ENCODE measurements around the gene EPB41L5.
A peak's percentile ranks its signal among the peaks of the same experiment; 100 is the strongest.
"Not testable (repeated sequence)": the region's sequence is repeated elsewhere in the genome, so short reads cannot be mapped to it uniquely, and the experiment has no call there.

The EPB41L5 gene

GRCh38 chr2:120100627-120101026, 87.8 kb downstream of the EPB41L5 start:
- DNase-seq (ENCODE audit: low spot score), result no peak

- no peak for DNase-seq (ENCODE audit: low spot score)
These were observed 91.0 kb downstream of the EPB41L5 start for GRCh38 chr2:120103723-120104467.

- DNase-seq (ENCODE audit: low spot score), result no peak
These were observed 91.9 kb downstream of the EPB41L5 start for GRCh38 chr2:120104772-120105171.

- DNase-seq (ENCODE audit: low spot score), result no peak
These were observed 92.5 kb downstream of the EPB41L5 start for GRCh38 chr2:120105360-120105759.

GRCh38 chr2:120108049-120108448, 95.2 kb downstream of the EPB41L5 start:
- DNase-seq (ENCODE audit: low spot score), result no peak

DNA sequence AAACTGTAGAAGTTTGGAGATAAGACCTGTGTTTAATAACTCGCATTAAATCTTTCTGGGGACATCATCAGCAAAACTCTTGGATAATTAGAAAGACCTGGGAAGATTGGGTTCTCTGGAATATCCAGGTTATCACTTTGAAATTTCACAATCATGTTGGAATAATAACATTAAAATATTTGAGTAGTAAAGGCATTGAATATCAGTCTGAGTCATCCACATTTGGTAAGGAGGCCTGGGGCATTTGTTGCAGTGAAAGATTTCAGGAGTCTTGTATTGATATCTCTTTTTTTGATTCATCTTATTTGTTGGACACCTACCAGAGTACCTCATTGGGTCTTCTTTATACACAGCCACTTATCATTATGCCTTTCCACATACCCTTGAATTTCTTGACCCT, 95.9 kb downstream of the EPB41L5 start:
- no peak for DNase-seq (ENCODE audit: low spot score)

DNA sequence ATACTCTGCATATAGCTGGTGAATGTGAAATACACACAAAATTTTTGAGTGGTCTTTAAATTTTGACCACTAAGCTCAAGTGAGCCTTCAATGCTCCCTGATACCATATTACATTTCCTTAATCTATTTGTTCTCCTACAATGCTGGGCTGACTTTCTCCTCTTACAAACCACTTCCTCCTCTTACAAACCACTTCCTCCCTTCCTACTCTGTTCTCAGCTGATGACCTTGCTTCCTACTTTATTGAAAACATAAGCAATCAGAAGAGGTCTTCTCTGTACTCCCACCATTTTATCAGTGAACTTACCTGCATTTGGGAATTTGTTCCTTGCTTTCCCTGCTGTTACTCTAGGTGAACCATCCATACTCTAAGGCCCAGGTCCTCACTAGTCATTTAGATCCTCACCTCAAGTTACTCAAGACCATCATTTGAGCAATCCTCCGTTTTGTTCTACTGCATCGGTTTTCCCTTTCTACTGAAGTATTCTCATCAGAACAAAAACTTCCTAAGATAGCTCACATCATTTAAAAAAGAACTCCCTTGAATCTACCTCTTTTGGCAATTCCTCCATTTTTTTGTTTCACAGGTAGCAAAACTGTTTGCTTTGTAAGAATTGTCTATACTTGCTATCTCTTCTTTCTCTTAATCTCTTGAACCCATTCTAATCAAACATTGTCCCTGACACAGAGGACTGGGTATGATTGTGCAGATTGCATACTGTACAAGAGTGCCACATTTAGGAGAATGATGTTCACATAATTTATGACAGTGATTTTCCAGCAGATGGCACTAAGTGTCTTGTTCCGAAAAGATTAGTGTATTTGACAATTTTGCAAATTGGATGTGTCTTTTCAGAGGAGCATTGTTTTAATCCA, 96.5 kb downstream of the EPB41L5 start:
- peak; percentile 53 for DNase-seq (ENCODE audit: low spot score)

GRCh38 chr2:120110062-120110362, 97.1 kb downstream of the EPB41L5 start:
- no peak for DNase-seq (ENCODE audit: low spot score)

DNA sequence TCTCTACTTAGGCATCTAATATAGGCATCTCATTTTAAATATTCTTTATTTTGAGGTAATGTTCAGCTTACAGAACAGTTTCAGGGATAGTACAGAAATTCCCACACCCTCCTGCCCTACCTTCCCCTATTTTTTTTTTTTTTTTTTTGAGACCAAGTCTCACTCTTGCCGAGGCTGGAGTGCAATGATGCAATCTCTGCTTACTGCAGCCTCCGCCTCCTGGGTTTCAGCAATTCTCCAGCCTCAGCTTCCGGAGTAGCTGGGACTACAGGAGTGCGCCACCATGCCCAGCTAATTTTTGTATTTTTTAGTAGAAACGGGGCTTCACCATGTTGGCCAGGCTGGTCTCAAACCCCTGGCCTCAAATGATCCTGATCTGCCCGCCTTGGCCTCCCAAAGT, 97.6 kb downstream of the EPB41L5 start:
- DNase-seq (ENCODE audit: low spot score), result no peak

GRCh38 chr2:120111193-120111592, 98.3 kb downstream of the EPB41L5 start:
- DNase-seq (ENCODE audit: low spot score), result no peak

GRCh38 chr2:120118018-120118417, 105.1 kb downstream of the EPB41L5 start:
- DNase-seq (ENCODE audit: low spot score), result no peak

GRCh38 chr2:120118471-120118870, 105.6 kb downstream of the EPB41L5 start:
- no peak for DNase-seq (ENCODE audit: low spot score)

- DNase-seq (ENCODE audit: low spot score), result not testable (repeated sequence)
These were observed 108.5 kb downstream of the EPB41L5 start for GRCh38 chr2:120121337-120121736.

GRCh38 chr2:120123090-120123489, 110.2 kb downstream of the EPB41L5 start:
- DNase-seq (ENCODE audit: low spot score), result no peak

GRCh38 chr2:120125195-120125594, 112.3 kb downstream of the EPB41L5 start:
- no peak for DNase-seq (ENCODE audit: low spot score)

- DNase-seq (ENCODE audit: low spot score), result no peak
These were observed 115.3 kb downstream of the EPB41L5 start for GRCh38 chr2:120128216-120128615.

- no peak for DNase-seq (ENCODE audit: low spot score)
These were observed 119.3 kb downstream of the EPB41L5 start for GRCh38 chr2:120132190-120132589.

DNA sequence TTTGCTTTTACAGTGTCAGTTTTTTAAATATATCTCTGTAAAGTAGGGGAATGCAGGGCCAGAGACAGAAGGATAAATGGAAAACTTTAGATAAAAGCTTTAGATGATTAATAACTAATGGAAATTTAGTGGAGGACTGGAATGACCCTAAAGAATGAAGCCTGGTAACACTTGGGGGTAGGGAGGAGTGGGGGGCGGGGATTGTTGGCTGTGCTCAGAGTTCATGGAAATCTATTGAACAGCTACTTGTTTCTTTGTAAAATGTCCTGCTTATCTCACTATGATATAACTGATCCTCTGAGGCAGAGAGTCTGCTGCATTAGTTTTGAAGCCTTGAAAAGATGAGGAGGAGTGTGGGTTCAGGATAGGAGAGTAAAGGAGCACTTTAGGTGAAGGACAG, 119.8 kb downstream of the EPB41L5 start:
- no peak for DNase-seq (ENCODE audit: low spot score)

DNA sequence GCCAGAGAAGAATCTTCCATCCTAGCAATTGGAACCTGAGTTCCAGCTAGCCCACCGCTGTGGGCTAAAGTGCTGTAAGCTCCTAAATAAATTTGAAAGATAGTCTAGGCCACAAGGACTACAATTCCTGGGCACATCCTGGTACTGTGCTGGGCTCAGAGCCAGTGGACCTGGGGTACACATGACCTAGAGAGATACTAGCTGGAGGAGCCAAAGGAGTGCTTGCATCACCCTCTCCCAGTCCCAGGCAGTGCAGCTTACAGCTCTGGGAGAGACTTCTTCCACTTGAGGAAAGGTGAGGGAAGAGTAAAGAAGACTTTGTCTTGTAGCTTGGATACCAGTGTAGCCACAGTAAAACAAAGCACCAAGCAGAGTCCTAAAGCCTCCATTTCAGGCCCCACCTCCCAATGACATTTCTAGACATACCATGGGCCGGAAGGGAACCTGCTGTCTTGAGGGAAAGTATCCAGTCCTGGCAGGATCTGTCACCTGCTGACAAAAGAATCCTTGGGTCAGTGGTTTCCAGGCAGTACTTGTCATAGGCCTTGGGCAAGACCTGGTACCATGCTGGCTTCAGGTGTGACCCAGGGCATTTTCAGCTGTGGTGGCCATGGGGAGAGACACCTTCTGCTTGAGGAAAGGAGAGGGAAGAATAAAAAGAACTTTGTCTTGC, 120.8 kb downstream of the EPB41L5 start:
- no peak for DNase-seq (ENCODE audit: low spot score)

- no peak for DNase-seq (ENCODE audit: low spot score)
These were observed 121.4 kb downstream of the EPB41L5 start for GRCh38 chr2:120134263-120134662.

- not testable (repeated sequence) for DNase-seq (ENCODE audit: low spot score)
These were observed 122.1 kb downstream of the EPB41L5 start for GRCh38 chr2:120135013-120135412.

DNA sequence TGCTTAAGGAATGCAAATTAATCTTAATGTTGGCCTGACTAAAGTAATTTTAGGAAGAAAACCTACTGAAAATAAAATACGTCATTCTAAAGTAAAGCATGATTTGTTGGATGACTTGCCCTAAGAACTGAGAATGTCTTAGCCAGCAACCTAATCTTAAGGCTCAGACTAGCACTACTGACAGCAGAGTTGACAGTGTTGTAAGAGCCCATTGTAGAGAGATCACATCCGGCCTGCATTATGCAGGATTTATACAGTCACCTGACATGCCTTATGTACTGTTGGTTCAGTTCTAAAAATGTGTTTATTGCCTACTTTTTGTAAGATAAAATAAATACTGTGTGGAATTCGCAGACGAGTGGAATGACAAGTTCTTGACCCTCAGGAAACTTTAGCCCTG, 128.0 kb downstream of the EPB41L5 start:
- DNase-seq (ENCODE audit: low spot score), result no peak
